H1 (cell line): ENCODE measurements around the gene MINDY3. TPM values are rescaled to one million over a fixed set of nuclear protein-coding genes. Genes with fewer than 3 reads are reported as not detected.
A peak's percentile ranks its signal among the peaks of the same experiment; 100 is the strongest.

Source experiments
- CTCF ChIA-PET: fragments of 300-600 bp; sonication (Branson Sonifier 250); formaldehyde crosslinking; loops from one replicate; lab custom pipeline; 2021; ENCODE audit not compliant: partially characterized antibody; lab: Charles Lee
- POLR2A ChIA-PET: fragments of 300-600 bp; sonication (Branson Sonifier 250); formaldehyde crosslinking; loops from one replicate; lab custom pipeline; 2021; ENCODE audit warnings: inconsistent platforms; ENCODE audit not compliant: partially characterized antibody; lab: Charles Lee
- DNase-seq, 2 experiments: peaks; one replicate each; pipeline versions ENCODE4 v3.0.0 to v3.0.0-alpha.2; 2010 to 2022; ENCODE audit warnings: low spot score in 2 of 2, low read depth in 1 of 2, mixed read lengths in 1 of 2
- FAIRE-seq: peaks from 2 replicates; lab custom pipeline; 2011; peaks lifted over from hg19 to GRCh38; lab: Jason Lieb, UNC
- H2AFZ ChIP-seq: 2 replicates; pipeline ENCODE4 v1.8.1; 2012; ENCODE audit warnings: low read length, inconsistent platforms
- H2AK5ac ChIP-seq: 2 replicates; pipeline ENCODE4 v1.6.1; 2013; ENCODE audit warnings: low read depth, low read length
- H2BK120ac ChIP-seq: replicated peaks from 2 replicates; pipeline ENCODE3; 2013; ENCODE audit warnings: low read depth, low read length, inconsistent platforms
- H2BK12ac ChIP-seq: 2 replicates; pipeline ENCODE4 v1.6.1; 2013; ENCODE audit warnings: low read depth, low read length
- H2BK15ac ChIP-seq: 2 replicates; pipeline ENCODE4 v1.6.1; 2013; ENCODE audit warnings: low read length
- H2BK20ac ChIP-seq: 2 replicates; pipeline ENCODE4 v1.6.1; 2013; ENCODE audit warnings: low read length
- H2BK5ac ChIP-seq: 2 replicates; pipeline ENCODE4 v1.6.1; 2013; ENCODE audit warnings: low read depth, low read length
- H3K14ac ChIP-seq: 2 replicates; pipeline ENCODE4 v1.6.1; 2013; ENCODE audit warnings: inconsistent platforms; ENCODE audit not compliant: insufficient read length
- H3K18ac ChIP-seq: 2 replicates; pipeline ENCODE4 v1.6.1; 2013; ENCODE audit warnings: low read length; ENCODE audit errors: extremely low read depth
- H3K23ac ChIP-seq: 2 replicates; pipeline ENCODE4 v1.6.1; 2013; ENCODE audit warnings: inconsistent platforms; ENCODE audit not compliant: insufficient read length
- H3K23me2 ChIP-seq: 2 replicates; pipeline ENCODE4 v1.6.1; 2013; ENCODE audit warnings: low read depth, low read length
- H3K27ac ChIP-seq: 2 replicates; pipeline ENCODE4 v1.6.1; 2011; ENCODE audit warnings: low read depth, low read length, inconsistent platforms
- H3K27me3 ChIP-seq, 4 experiments: replicated peaks in 1 of 4; 1 replicate in 1 of 4; 2 replicates in 3 of 4; pipeline versions ENCODE4 v1.6.1 to v1.8.1; 2011 to 2013; ENCODE audit warnings: low read length in 3 of 4, mild to moderate bottlenecking in 3 of 4, inconsistent platforms in 2 of 4, mixed read lengths in 2 of 4, moderate library complexity in 1 of 4; ENCODE audit not compliant: control insufficient read depth in 3 of 4, insufficient read depth in 3 of 4; ENCODE audit errors: extremely low read depth in 1 of 4
- H3K36me3 ChIP-seq, 4 experiments: 2 replicates each; pipeline versions ENCODE4 v1.6.1 to v1.8.1; 2011 to 2013; ENCODE audit warnings: mild to moderate bottlenecking in 4 of 4, low read length in 3 of 4, moderate library complexity in 2 of 4, control low read depth in 1 of 4, inconsistent platforms in 1 of 4; ENCODE audit not compliant: insufficient read depth in 4 of 4, control insufficient read depth in 2 of 4
- H3K4ac ChIP-seq: replicated peaks from 2 replicates; pipeline ENCODE3; 2013; ENCODE audit warnings: low read length, low read depth, mixed read lengths, inconsistent platforms; ENCODE audit not compliant: insufficient read length
- H3K4me1 ChIP-seq, 4 experiments: replicated peaks in 1 of 4; 1 replicate in 1 of 4; 2 replicates in 3 of 4; pipeline versions ENCODE4 v1.6.1 to v1.8.1; 2011 to 2013; ENCODE audit warnings: low read length in 3 of 4, inconsistent platforms in 2 of 4, mixed read lengths in 1 of 4; ENCODE audit not compliant: insufficient read depth in 4 of 4, control insufficient read depth in 3 of 4
- H3K4me2 ChIP-seq, 2 experiments: 2 replicates each; pipeline versions ENCODE4 v1.6.1 to v1.8.1; 2011 to 2013; ENCODE audit warnings: low read depth in 2 of 2, low read length in 2 of 2, control low read depth in 1 of 2, inconsistent platforms in 1 of 2, mild to moderate bottlenecking in 1 of 2; ENCODE audit not compliant: insufficient read depth in 1 of 2
- H3K4me3 ChIP-seq, 4 experiments: fragments of 200-600, 300-600 bp in 1 of 4; sonication (generic), shearing (Covaris generic), sonication (Bioruptor Twin) in 1 of 4; 2 replicates each; pipeline versions ENCODE4 v1.5.1 to v1.8.1; 2011 to 2016; ENCODE audit warnings: low read length in 4 of 4, low read depth in 3 of 4, control low read depth in 2 of 4, inconsistent platforms in 2 of 4, mild to moderate bottlenecking in 2 of 4, mixed read lengths in 1 of 4, moderate library complexity in 1 of 4; ENCODE audit not compliant: insufficient read depth in 2 of 4; ENCODE audit errors: extremely low read depth in 1 of 4
- H3K56ac ChIP-seq: replicated peaks from 2 replicates; pipeline ENCODE3; 2013; ENCODE audit warnings: low read depth, mild to moderate bottlenecking, mixed read lengths, low read length, inconsistent platforms; ENCODE audit not compliant: insufficient read length
- H3K79me1 ChIP-seq: 2 replicates; pipeline ENCODE4 v1.6.1; 2013; ENCODE audit warnings: low read depth, low read length, control low read depth
- H3K79me2 ChIP-seq, 2 experiments: 2 replicates each; pipeline versions ENCODE4 v1.6.1 to v1.8.1; 2012 to 2013; ENCODE audit warnings: low read length in 2 of 2, mild to moderate bottlenecking in 2 of 2, inconsistent platforms in 1 of 2; ENCODE audit not compliant: insufficient read depth in 2 of 2, control insufficient read depth in 1 of 2
- H3K9ac ChIP-seq, 4 experiments: replicated peaks in 1 of 4; 1 replicate in 1 of 4; 2 replicates in 3 of 4; pipeline versions ENCODE4 v1.6.1 to v1.8.1; 2011 to 2013; ENCODE audit warnings: low read depth in 3 of 4, low read length in 3 of 4, control low read depth in 2 of 4, mild to moderate bottlenecking in 2 of 4, moderate library complexity in 2 of 4, inconsistent platforms in 1 of 4; ENCODE audit errors: extremely low read depth in 1 of 4
- H3K9me3 ChIP-seq, 2 experiments: 2 replicates each; pipeline versions ENCODE4 v1.6.1 to v1.8.1; 2012 to 2013; ENCODE audit warnings: mild to moderate bottlenecking in 2 of 2, moderate library complexity in 2 of 2, control low read depth in 1 of 2, inconsistent platforms in 1 of 2, low read depth in 1 of 2, low read length in 1 of 2, mixed read lengths in 1 of 2; ENCODE audit not compliant: insufficient read depth in 2 of 2
- H4K20me1 ChIP-seq, 2 experiments: replicated peaks in 1 of 2; 2 replicates each; pipeline versions ENCODE3 to v1.8.1; 2011 to 2013; ENCODE audit warnings: inconsistent platforms in 2 of 2, low read length in 2 of 2, mild to moderate bottlenecking in 1 of 2; ENCODE audit not compliant: insufficient read depth in 2 of 2, control insufficient read depth in 1 of 2
- H4K5ac ChIP-seq: 2 replicates; pipeline ENCODE4 v1.6.1; 2013; ENCODE audit warnings: low read length, low read depth, mixed read lengths, inconsistent platforms; ENCODE audit not compliant: insufficient read length
- H4K8ac ChIP-seq: 2 replicates; pipeline ENCODE4 v1.8.0; 2013; ENCODE audit warnings: mild to moderate bottlenecking, moderate library complexity, low read length, inconsistent platforms; ENCODE audit not compliant: insufficient read depth; ENCODE audit errors: extremely low read depth
- H4K91ac ChIP-seq: replicated peaks from 2 replicates; pipeline ENCODE3; 2013; ENCODE audit warnings: low read length, mixed read lengths, inconsistent platforms; ENCODE audit not compliant: insufficient read length
- BCL11A ChIP-seq, 2 experiments: IDR thresholded peaks; one replicate each; pipeline ENCODE4 v1.6.1; 2011; ENCODE audit warnings: low read depth in 2 of 2, low read length in 2 of 2, mild to moderate bottlenecking in 2 of 2
- CTBP2 ChIP-seq: IDR thresholded peaks from 2 replicates; pipeline ENCODE4 v1.7.0; 2011; ENCODE audit warnings: borderline replicate concordance, mild to moderate bottlenecking, moderate library complexity, mixed read lengths, low read length; ENCODE audit not compliant: insufficient read depth, insufficient read length
- FOSL1 ChIP-seq: IDR thresholded peaks from 2 replicates; pipeline ENCODE4 v1.6.1; 2011; ENCODE audit warnings: mild to moderate bottlenecking, low read depth, low read length, moderate library complexity; ENCODE audit not compliant: insufficient read depth
- KDM4A ChIP-seq: IDR thresholded peaks from one replicate; pipeline ENCODE4 v1.7.1; 2012; ENCODE audit warnings: low read depth, mild to moderate bottlenecking, moderate library complexity, low read length, inconsistent platforms; ENCODE audit not compliant: severe bottlenecking
- PHF8 ChIP-seq: fragments of 200-600 bp; sonication (generic); conservative IDR thresholded peaks from 2 replicates; pipeline ENCODE4 v1.7.1; 2012; ENCODE audit warnings: low read depth, mild to moderate bottlenecking, inconsistent platforms, low read length, moderate library complexity
- POU5F1 ChIP-seq: IDR thresholded peaks from 2 replicates; pipeline ENCODE4 v1.6.1; 2011; ENCODE audit warnings: low read depth, mild to moderate bottlenecking, low read length, moderate library complexity
- RAD21 ChIP-seq, 2 experiments: IDR thresholded peaks in 1 of 2; conservative IDR thresholded peaks in 1 of 2; 2 replicates each; pipeline ENCODE4 v1.6.1; 2011; ENCODE audit warnings: low read depth in 2 of 2, low read length in 2 of 2, improper control_type of control experiment in 1 of 2, inconsistent platforms in 1 of 2, mild to moderate bottlenecking in 1 of 2, moderate library complexity in 1 of 2
- RBBP5 ChIP-seq: IDR thresholded peaks from 2 replicates; pipeline ENCODE4 v1.7.1; 2012; ENCODE audit warnings: low read depth, mild to moderate bottlenecking, inconsistent platforms, low read length, moderate library complexity, borderline replicate concordance
- SUZ12 ChIP-seq: fragments of 200-600 bp; sonication (generic); IDR thresholded peaks from 2 replicates; pipeline ENCODE4 v1.6.1; 2012; ENCODE audit warnings: mild to moderate bottlenecking, inconsistent platforms, low read length, moderate library complexity, mixed read lengths
- TAF1 ChIP-seq: IDR thresholded peaks from 2 replicates; pipeline ENCODE4 v1.6.1; 2011; ENCODE audit warnings: mild to moderate bottlenecking, low read depth, low read length
- TBP ChIP-seq: IDR thresholded peaks from 2 replicates; pipeline ENCODE4 v1.6.1; 2011; ENCODE audit warnings: low read depth, low read length, improper control_type of control experiment
- WGBS, 2 experiments: shearing (Covaris generic) in 1 of 2; methylation state at CpG; one replicate each; pipeline versions ENCODE4 v1.1.6 to v1.1.7; 2013 to 2015; ENCODE audit warnings: low lambda C conversion rate in 2 of 2, mixed read lengths in 2 of 2, inconsistent platforms in 1 of 2, low coverage in 1 of 2, missing lambda C conversion rate in 1 of 2; ENCODE audit not compliant: insufficient replicate concordance in 2 of 2, insufficient coverage in 1 of 2, insufficient read length in 1 of 2; ENCODE audit errors: extremely low coverage in 1 of 2, missing lambda C conversion rate in 1 of 2; 5-methylcytosine and 5-hydroxymethylcytosine counted together
- polyA plus RNA-seq, 7 experiments: library from polyadenylated mRNA; depleted of rRNA in 3 of 7; stranded (reverse) in 5 of 7; unstranded in 2 of 7; fragments of >200 nt in 5 of 7; fragments of 200-250 nt in 2 of 7; gene quantifications; 1 replicate in 5 of 7; 2 replicates in 1 of 7; 4 replicates in 1 of 7; pipeline versions ENCODE4 v1.2.1 to v1.2.3, GENCODE V29; 2011 to 2013; ENCODE audit warnings: missing spikeins in 2 of 7, mixed read lengths in 2 of 7
- total RNA-seq: library from RNA; stranded (reverse); fragmentation: NEBNext Ultra II Directional; extraction: Animal tissue kit (Norgen Biotek cat#: 25700); gene quantifications from 2 replicates; pipeline ENCODE4 v1.2.1, GENCODE V29; 2021
- TF ChIP-seq, protein P1 (sequence below): IDR thresholded peaks from 2 replicates; pipeline ENCODE4 v1.6.1; 2012; ENCODE audit warnings: inconsistent platforms

MINDY3 gene
- total and polyA plus RNA-seq, 2 of the 8 experiments (the other 6 are each of a cell fraction or from before 2014, with no cell fraction given): 4.6 to 13.6 TPM

DNA sequence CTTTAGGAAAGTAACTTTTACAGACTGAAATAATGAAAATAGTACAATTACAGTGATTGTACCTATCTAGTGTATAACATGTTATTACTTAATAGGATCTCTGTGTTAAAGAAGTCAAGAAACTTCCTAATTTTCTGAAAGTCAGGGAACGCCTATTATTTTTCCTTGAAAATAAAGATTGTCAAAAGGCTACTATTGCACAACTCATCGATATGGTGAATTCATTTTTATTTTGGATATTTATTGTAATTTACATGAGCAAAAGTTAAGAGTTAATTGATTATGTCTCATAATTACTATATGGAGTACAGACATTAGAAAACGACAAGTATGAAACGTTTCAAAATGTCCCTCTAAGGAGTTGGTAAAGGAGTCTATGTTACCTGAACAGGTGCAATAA is 12.8 kb downstream of the MINDY3 start:
- no peaks in the 10 kb centered on the region for H3K36me3 ChIP-seq
- H3K4me2 ChIP-seq: no peak overlapping the region
- no peak overlapping the region for H2AFZ ChIP-seq
- no peak overlapping the region for H3K4ac ChIP-seq
- H3K4me3 ChIP-seq: no peak overlapping the region
- H3K79me2 ChIP-seq: no peaks in the 10 kb centered on the region; a peak in 1 of 4 replicates
- H2BK5ac ChIP-seq: no peak overlapping the region
- peaks cover 0 to 5% of the 10 kb centered on the region in 2 experiments; a peak in 1 of 4 replicates for H3K9me3 ChIP-seq
- no peak overlapping the region for H2BK20ac ChIP-seq
- H2BK120ac ChIP-seq: no peak overlapping the region
- H4K91ac ChIP-seq: no peak overlapping the region
- no peak overlapping the region for H3K18ac ChIP-seq
- WGBS, 2 experiments: 86% methylated on average over 4 of the region's 4 CpGs; no CpG with 5 or more reads in 1 of the 2 experiments
- FAIRE-seq (no peak), DNase-seq (no peak)
- no peak overlapping the region for H3K56ac ChIP-seq
- no peak overlapping the region for H3K27ac ChIP-seq
- H4K5ac ChIP-seq: no peak overlapping the region
- no peak overlapping the region for H3K23ac ChIP-seq
- H4K20me1 ChIP-seq: no peaks in the 10 kb centered on the region
- H3K79me1 ChIP-seq: no peaks in the 10 kb centered on the region
- H2AK5ac ChIP-seq: no peak overlapping the region
- ChIA-PET POLR2A (no interaction called here), CTCF (interaction anchor here (1.2 kb wide), 1 partner anchor 9 kb away, joined by 4 read pairs; no protein-coding TSS in a partner anchor)
- no peak overlapping the region for H3K14ac ChIP-seq
- H2BK12ac ChIP-seq: no peak overlapping the region
- H3K4me1 ChIP-seq: no peaks in the 10 kb centered on the region
- H3K23me2 ChIP-seq: no peaks in the 10 kb centered on the region
- peak overlapping the region in 1 of 4 experiments; percentile 34; a peak in 1 of 7 replicates for H3K9ac ChIP-seq
- H4K8ac ChIP-seq: no peak overlapping the region
- H2BK15ac ChIP-seq: no peak overlapping the region
- no peaks in the 10 kb centered on the region for H3K27me3 ChIP-seq
- no peak for TF ChIP-seq PHF8
- no peak for TF ChIP-seq RBBP5
- no peak for TF ChIP-seq TBP
- no peak for TF ChIP-seq TAF1
- no peak for TF ChIP-seq CTBP2
- no peak for TF ChIP-seq KDM4A
- TF ChIP-seq RAD21 (IDR thresholded peaks at IDR 0.05 in 1 of 2, conservative IDR thresholded peaks at IDR 0.05 in 1 of 2; ENCODE audit: low read depth in 2 of 2, low read length in 2 of 2): no peak
- no peak for TF ChIP-seq FOSL1
- TF ChIP-seq, protein P1, sequence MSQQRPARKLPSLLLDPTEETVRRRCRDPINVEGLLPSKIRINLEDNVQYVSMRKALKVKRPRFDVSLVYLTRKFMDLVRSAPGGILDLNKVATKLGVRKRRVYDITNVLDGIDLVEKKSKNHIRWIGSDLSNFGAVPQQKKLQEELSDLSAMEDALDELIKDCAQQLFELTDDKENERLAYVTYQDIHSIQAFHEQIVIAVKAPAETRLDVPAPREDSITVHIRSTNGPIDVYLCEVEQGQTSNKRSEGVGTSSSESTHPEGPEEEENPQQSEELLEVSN: no peak
- TF ChIP-seq BCL11A (IDR thresholded peaks at IDR 0.05; ENCODE audit: low read depth in 2 of 2, low read length in 2 of 2): no peak
- TF ChIP-seq SUZ12: no peak
- TF ChIP-seq POU5F1: no peak
